ENCODE results near the gene TAAR1.
"Not testable (repeated sequence)": the region's sequence is repeated elsewhere in the genome, so short reads cannot be mapped to it uniquely, and the experiment has no call there.

TAAR1 gene

DNA sequence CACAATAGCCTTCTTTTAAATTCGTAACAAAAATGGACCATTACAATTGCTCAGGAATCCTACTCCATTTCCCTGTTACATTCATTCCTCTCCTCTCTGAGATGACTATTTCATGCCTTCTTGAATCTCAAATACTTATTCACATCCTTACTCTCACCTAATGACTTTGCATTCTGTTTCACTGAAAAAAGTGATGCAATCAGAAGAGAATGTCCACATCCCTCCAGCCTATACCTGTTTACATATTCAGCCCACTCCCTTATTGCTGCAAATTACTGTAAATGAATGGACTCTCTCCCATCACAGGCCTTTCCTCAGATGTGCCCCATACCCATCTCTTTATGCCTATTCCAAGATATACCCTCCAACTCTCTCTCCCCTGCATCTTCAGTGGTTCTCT lies 8.6 kb downstream of the TAAR1 start:
- H3K36me3 ChIP-seq (ENCODE audit: control insufficient read depth, insufficient read depth, low read length): no peaks in the 10 kb centered on the region
- H3K4me1 ChIP-seq (ENCODE audit: control insufficient read depth, insufficient read depth, low read length): peaks cover 2% of the 10 kb centered on the region
- H3K27me3 ChIP-seq (ENCODE audit: control insufficient read depth, insufficient read depth, low read length): no peaks in the 10 kb centered on the region
- no peaks in the 10 kb centered on the region for H3K9me3 ChIP-seq (ENCODE audit: control insufficient read depth, insufficient read depth, low read length)
- no peak overlapping the region for H3K9ac ChIP-seq (ENCODE audit: low read depth, low read length)
- H3K4me3 ChIP-seq (ENCODE audit: low read depth, low read length): no peak overlapping the region

- Histone ChIP-seq H3K27me3 (ENCODE audit: control insufficient read depth, insufficient read depth, low read length) (no peaks in the 10 kb centered on the region), H3K36me3 (ENCODE audit: control insufficient read depth, insufficient read depth, low read length) (no peaks in the 10 kb centered on the region), H3K4me1 (ENCODE audit: control insufficient read depth, insufficient read depth, low read length) (peaks cover 2% of the 10 kb centered on the region), H3K4me3 (ENCODE audit: low read depth, low read length) (no peak overlapping the region), H3K9me3 (ENCODE audit: control insufficient read depth, insufficient read depth, low read length) (no peaks in the 10 kb centered on the region), H3K9ac (ENCODE audit: low read depth, low read length) (no peak overlapping the region)
Measured at GRCh38 chr6:132648828-132649227, 10.2 kb downstream of the TAAR1 start.

- H3K4me3 ChIP-seq (ENCODE audit: low read depth, low read length): no peak overlapping the region
- peaks cover 2% of the 10 kb centered on the region for H3K4me1 ChIP-seq (ENCODE audit: control insufficient read depth, insufficient read depth, low read length)
- H3K36me3 ChIP-seq (ENCODE audit: control insufficient read depth, insufficient read depth, low read length): no peaks in the 10 kb centered on the region
- no peaks in the 10 kb centered on the region for H3K27me3 ChIP-seq (ENCODE audit: control insufficient read depth, insufficient read depth, low read length)
- no peak overlapping the region for H3K9ac ChIP-seq (ENCODE audit: low read depth, low read length)
- no peaks in the 10 kb centered on the region for H3K9me3 ChIP-seq (ENCODE audit: control insufficient read depth, insufficient read depth, low read length)
Measured at GRCh38 chr6:132648356-132648755, 10.6 kb downstream of the TAAR1 start.

- Histone ChIP-seq H3K36me3 (ENCODE audit: control insufficient read depth, insufficient read depth, low read length) (no peaks in the 10 kb centered on the region), H3K9ac (ENCODE audit: low read depth, low read length) (no peak overlapping the region), H3K4me3 (ENCODE audit: low read depth, low read length) (no peak overlapping the region), H3K4me1 (ENCODE audit: control insufficient read depth, insufficient read depth, low read length) (no peaks in the 10 kb centered on the region), H3K9me3 (ENCODE audit: control insufficient read depth, insufficient read depth, low read length) (no peaks in the 10 kb centered on the region), H3K27me3 (ENCODE audit: control insufficient read depth, insufficient read depth, low read length) (no peaks in the 10 kb centered on the region)
Measured at GRCh38 chr6:132643547-132643946, 15.4 kb downstream of the TAAR1 start.

DNA sequence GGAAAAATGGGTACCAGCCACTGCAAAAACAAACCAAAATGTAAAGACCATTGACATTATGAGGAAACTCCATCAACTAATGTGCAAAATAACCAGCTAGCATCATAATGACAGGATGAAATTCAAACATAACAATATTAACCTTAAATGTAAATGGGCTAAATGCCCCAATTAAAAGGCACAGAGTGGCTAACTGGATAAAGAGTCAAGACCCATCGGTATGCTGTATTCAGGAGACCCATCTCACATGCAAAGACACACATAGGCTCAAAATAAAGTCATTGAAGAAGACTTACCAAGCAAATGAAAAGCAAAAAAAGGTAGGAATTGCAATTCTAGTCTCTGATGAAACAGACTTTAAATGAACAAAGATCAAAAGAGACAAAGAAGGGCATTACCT lies 21.8 kb downstream of the TAAR1 start:
- H3K27me3 ChIP-seq (ENCODE audit: control insufficient read depth, insufficient read depth, low read length); H3K9me3 ChIP-seq (ENCODE audit: control insufficient read depth, insufficient read depth, low read length); H3K4me1 ChIP-seq (ENCODE audit: control insufficient read depth, insufficient read depth, low read length); H3K36me3 ChIP-seq (ENCODE audit: control insufficient read depth, insufficient read depth, low read length); H3K4me3 ChIP-seq (ENCODE audit: low read depth, low read length); H3K9ac ChIP-seq (ENCODE audit: low read depth, low read length): not testable (repeated sequence)

DNA sequence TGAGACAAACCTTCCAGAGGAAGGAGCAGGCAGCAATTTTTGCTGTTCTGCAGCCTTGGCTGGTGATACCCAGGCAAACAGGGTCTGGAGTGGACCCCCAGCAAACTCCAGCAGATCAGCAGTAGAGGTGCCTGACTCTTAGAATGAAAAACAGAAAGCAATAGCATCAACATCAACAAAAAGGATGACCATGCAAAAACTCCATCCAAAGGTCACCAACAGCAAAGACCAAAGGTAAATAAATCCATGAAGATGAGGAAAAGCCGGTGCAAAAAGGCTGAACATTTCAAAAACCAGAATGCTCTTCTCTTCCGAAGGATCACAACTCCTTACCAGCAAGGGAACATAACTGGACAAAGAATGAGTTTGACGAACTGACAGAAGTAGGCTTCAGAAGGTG lies 23.1 kb downstream of the TAAR1 start:
- H3K4me1 ChIP-seq (ENCODE audit: control insufficient read depth, insufficient read depth, low read length); H3K4me3 ChIP-seq (ENCODE audit: low read depth, low read length); H3K9me3 ChIP-seq (ENCODE audit: control insufficient read depth, insufficient read depth, low read length); H3K27me3 ChIP-seq (ENCODE audit: control insufficient read depth, insufficient read depth, low read length); H3K9ac ChIP-seq (ENCODE audit: low read depth, low read length); H3K36me3 ChIP-seq (ENCODE audit: control insufficient read depth, insufficient read depth, low read length): not testable (repeated sequence)

GRCh38 chr6:132635288-132635687 lies 23.7 kb downstream of the TAAR1 start:
- not testable (repeated sequence) for H3K9ac ChIP-seq (ENCODE audit: low read depth, low read length); H3K27me3 ChIP-seq (ENCODE audit: control insufficient read depth, insufficient read depth, low read length)

GRCh38 chr6:132634796-132635195 lies 24.2 kb downstream of the TAAR1 start:
- no peak overlapping the region for H3K4me3 ChIP-seq (ENCODE audit: low read depth, low read length)
- H3K27me3 ChIP-seq (ENCODE audit: control insufficient read depth, insufficient read depth, low read length): no peaks in the 10 kb centered on the region
- no peak overlapping the region for H3K9ac ChIP-seq (ENCODE audit: low read depth, low read length)
- no peaks in the 10 kb centered on the region for H3K4me1 ChIP-seq (ENCODE audit: control insufficient read depth, insufficient read depth, low read length)
- no peaks in the 10 kb centered on the region for H3K9me3 ChIP-seq (ENCODE audit: control insufficient read depth, insufficient read depth, low read length)
- H3K36me3 ChIP-seq (ENCODE audit: control insufficient read depth, insufficient read depth, low read length): no peaks in the 10 kb centered on the region

More at GRCh38 chr6:132635288-132635687, 23.7 kb downstream of the TAAR1 start:
- not testable (repeated sequence) for H3K36me3 ChIP-seq (ENCODE audit: control insufficient read depth, insufficient read depth, low read length); H3K9me3 ChIP-seq (ENCODE audit: control insufficient read depth, insufficient read depth, low read length); H3K4me3 ChIP-seq (ENCODE audit: low read depth, low read length); H3K4me1 ChIP-seq (ENCODE audit: control insufficient read depth, insufficient read depth, low read length)

DNA sequence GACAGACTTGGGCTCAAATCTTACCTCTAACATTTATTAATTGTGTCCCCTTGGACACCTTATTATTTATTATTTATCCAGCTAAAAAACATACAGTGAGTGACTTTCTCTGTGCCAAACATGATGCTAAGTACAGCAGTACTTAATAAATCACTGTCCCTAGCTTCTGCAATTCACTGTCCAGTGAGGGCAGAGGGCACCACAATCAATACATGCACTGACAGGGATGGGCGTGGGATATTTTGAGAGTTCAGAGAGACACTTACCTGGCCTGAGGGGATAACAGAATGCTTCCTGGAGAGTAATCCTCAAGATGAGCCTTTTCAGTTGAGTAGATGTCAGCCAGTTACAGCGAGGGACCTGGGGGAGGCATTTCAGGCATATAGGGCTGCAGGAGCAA lies 25.6 kb downstream of the TAAR1 start:
- no peak overlapping the region for H3K4me3 ChIP-seq (ENCODE audit: low read depth, low read length)
- H3K36me3 ChIP-seq (ENCODE audit: control insufficient read depth, insufficient read depth, low read length): no peaks in the 10 kb centered on the region
- H3K9me3 ChIP-seq (ENCODE audit: control insufficient read depth, insufficient read depth, low read length): no peaks in the 10 kb centered on the region
- no peaks in the 10 kb centered on the region for H3K27me3 ChIP-seq (ENCODE audit: control insufficient read depth, insufficient read depth, low read length)
- no peak overlapping the region for H3K9ac ChIP-seq (ENCODE audit: low read depth, low read length)
- H3K4me1 ChIP-seq (ENCODE audit: control insufficient read depth, insufficient read depth, low read length): no peaks in the 10 kb centered on the region

GRCh38 chr6:132624175-132624574 lies 34.8 kb downstream of the TAAR1 start, which contains the start of gene TAAR2:
TSS of gene TAAR2 (minus strand) at chr6:132624275. CDS start at chr6:132624275, 0 bp downstream.
- H3K4me3 ChIP-seq (ENCODE audit: low read depth, low read length): no peak within 1 kb of the TSS
- no peak within 1 kb of the TSS for H3K9ac ChIP-seq (ENCODE audit: low read depth, low read length)
- no peaks in the 10 kb centered on the region for H3K4me1 ChIP-seq (ENCODE audit: control insufficient read depth, insufficient read depth, low read length)
- H3K27me3 ChIP-seq (ENCODE audit: control insufficient read depth, insufficient read depth, low read length): no peaks in the 10 kb centered on the region
- no peaks in the 10 kb centered on the region for H3K9me3 ChIP-seq (ENCODE audit: control insufficient read depth, insufficient read depth, low read length)
- H3K36me3 ChIP-seq (ENCODE audit: control insufficient read depth, insufficient read depth, low read length): no peaks in the 10 kb centered on the region

- Histone ChIP-seq H3K27me3 (ENCODE audit: control insufficient read depth, insufficient read depth, low read length) (no peaks in the 10 kb centered on the region), H3K4me1 (ENCODE audit: control insufficient read depth, insufficient read depth, low read length) (no peaks in the 10 kb centered on the region), H3K9ac (ENCODE audit: low read depth, low read length) (no peak overlapping the region), H3K9me3 (ENCODE audit: control insufficient read depth, insufficient read depth, low read length) (no peaks in the 10 kb centered on the region), H3K36me3 (ENCODE audit: control insufficient read depth, insufficient read depth, low read length) (no peaks in the 10 kb centered on the region), H3K4me3 (ENCODE audit: low read depth, low read length) (no peak overlapping the region)
Measured at GRCh38 chr6:132623106-132623845, 35.7 kb downstream of the TAAR1 start.

- Histone ChIP-seq H3K4me3 (ENCODE audit: low read depth, low read length) (no peak overlapping the region), H3K9me3 (ENCODE audit: control insufficient read depth, insufficient read depth, low read length) (no peaks in the 10 kb centered on the region), H3K27me3 (ENCODE audit: control insufficient read depth, insufficient read depth, low read length) (no peaks in the 10 kb centered on the region), H3K36me3 (ENCODE audit: control insufficient read depth, insufficient read depth, low read length) (no peaks in the 10 kb centered on the region), H3K9ac (ENCODE audit: low read depth, low read length) (no peak overlapping the region), H3K4me1 (ENCODE audit: control insufficient read depth, insufficient read depth, low read length) (no peaks in the 10 kb centered on the region)
Measured at GRCh38 chr6:132616677-132617076, 42.3 kb downstream of the TAAR1 start.

Measured in iPS-15b (cell line).